HepG2 (cell line): ENCODE data around the gene ISCA1. TPM values are rescaled to one million over a fixed set of nuclear protein-coding genes. Genes with fewer than 3 reads are reported as not detected.
A peak's percentile ranks its signal among the peaks of the same experiment; 100 is the strongest.

Experiments
- CREB3 ChIP-seq: sonication (generic); formaldehyde crosslinking; IDR thresholded peaks from 2 replicates; pipeline ENCODE4 v1.5.0; 2020; ENCODE audit warnings: missing genetic modification reagents
- ETV5 ChIP-seq: IDR thresholded peaks from 2 replicates; pipeline ENCODE4 v1.6.1; 2018; ENCODE audit warnings: missing biosample characterization, missing genetic modification reagents, inconsistent platforms, borderline replicate concordance
- HDAC6 ChIP-seq: fragments of 200-600 bp; sonication (generic); IDR thresholded peaks from 2 replicates; pipeline ENCODE4 v1.7.0; 2017; ENCODE audit warnings: mild to moderate bottlenecking, antibody characterized with exemption, low read length, low read depth
- HIC2 ChIP-seq: sonication (generic); formaldehyde crosslinking; IDR thresholded peaks from 2 replicates; pipeline ENCODE4 v1.9.0; 2022; ENCODE audit warnings: low read depth, missing genetic modification reagents
- LBX2 ChIP-seq: sonication (generic); formaldehyde crosslinking; IDR thresholded peaks from 2 replicates; pipeline ENCODE4 v1.5.0; 2020; ENCODE audit warnings: missing genetic modification reagents, mild to moderate bottlenecking, borderline replicate concordance
- MLXIP ChIP-seq: sonication (generic); formaldehyde crosslinking; IDR thresholded peaks from 2 replicates; pipeline ENCODE4 v1.9.0; 2021; ENCODE audit warnings: missing genetic modification reagents, borderline replicate concordance
- MXD3 ChIP-seq: IDR thresholded peaks from 2 replicates; pipeline ENCODE4 v1.6.1; 2016; ENCODE audit warnings: mild to moderate bottlenecking, missing biosample characterization, missing genetic modification reagents
- PCBP2 ChIP-seq: fragments of 200-400 bp; formaldehyde crosslinking; optimal IDR thresholded peaks from 2 replicates; pipeline ENCODE3; 2018; ENCODE audit warnings: low read length, low read depth; ENCODE audit not compliant: poor library complexity, severe bottlenecking
- PHF20 ChIP-seq: sonication (generic); formaldehyde crosslinking; IDR thresholded peaks from 2 replicates; pipeline ENCODE4 v1.5.0; 2020; ENCODE audit warnings: mild to moderate bottlenecking, missing genetic modification reagents
- PLRG1 ChIP-seq: fragments of 450-650 bp; conservative IDR thresholded peaks from 2 replicates; pipeline ENCODE4 v1.6.1; 2016
- SMARCC2 ChIP-seq: fragments of 450-650 bp; IDR thresholded peaks from 2 replicates; pipeline ENCODE4 v1.6.1; 2017; ENCODE audit warnings: antibody characterized with exemption, mild to moderate bottlenecking
- TFE3 ChIP-seq: IDR thresholded peaks from 2 replicates; pipeline ENCODE4 v1.6.1; 2016
- ZBTB39 ChIP-seq: sonication (generic); formaldehyde crosslinking; IDR thresholded peaks from 2 replicates; pipeline ENCODE4 v1.5.0; 2020; ENCODE audit warnings: missing genetic modification reagents
- ZC3H13 ChIP-seq: sonication (generic); formaldehyde crosslinking; IDR thresholded peaks from 2 replicates; pipeline ENCODE4 v1.8.1; 2023; ENCODE audit warnings: mild to moderate bottlenecking, missing genetic modification reagents, moderate library complexity
- ZNF30 ChIP-seq: sonication (generic); formaldehyde crosslinking; IDR thresholded peaks from 2 replicates; pipeline ENCODE4 v1.5.0; 2020; ENCODE audit warnings: mild to moderate bottlenecking, missing genetic modification reagents
- ZNF326 ChIP-seq: sonication (generic); formaldehyde crosslinking; IDR thresholded peaks from 2 replicates; pipeline ENCODE4 v1.4.0; 2020; ENCODE audit warnings: missing genetic modification reagents, borderline replicate concordance
- ZNF552 ChIP-seq: sonication (generic); formaldehyde crosslinking; IDR thresholded peaks from 2 replicates; pipeline ENCODE4 v1.9.0; 2022; ENCODE audit warnings: missing genetic modification reagents, mild to moderate bottlenecking, borderline replicate concordance
- ZSCAN22 ChIP-seq: sonication (generic); formaldehyde crosslinking; IDR thresholded peaks from 2 replicates; pipeline ENCODE4 v1.4.0; 2020; ENCODE audit warnings: mild to moderate bottlenecking, missing genetic modification reagents
- polyA plus RNA-seq, 8 experiments: library from polyadenylated mRNA; depleted of rRNA in 3 of 8; stranded (reverse) in 7 of 8; unstranded in 1 of 8; fragments of >200 nt; fragmentation: Illumina TruSeq in 4 of 8; extraction: Trizol in 4 of 8; gene quantifications; 2 replicates each; pipeline versions ENCODE4 v1.2.1 to v1.2.3, GENCODE V29; 2011 to 2016; ENCODE audit warnings: low read depth in 4 of 8, missing spikeins in 1 of 8, mixed read lengths in 1 of 8; ENCODE audit not compliant: insufficient read depth in 1 of 8
- total RNA-seq, 5 experiments: library from RNA; depleted of rRNA; stranded (reverse); fragments of >200 nt; fragmentation: Illumina TruSeq; extraction: Trizol; gene quantifications; 2 replicates each; pipeline ENCODE4 v1.2.3, GENCODE V29; 2016; ENCODE audit warnings: low read depth in 1 of 5

Gene ISCA1
- total and polyA plus RNA-seq, 2 of the 13 experiments (the other 11 are each of a cell fraction or from before 2014, with no cell fraction given), result 29.2 to 40.9 TPM

GRCh38 chr9:86282077-86282978 is at the start of gene ISCA1 (continued):
- TF ChIP-seq ZBTB39 (no peak), PLRG1 (no peak), MXD3 (CRISPR knock-in tag) (peak; percentile 65), ZNF552 (CRISPR knock-in tag) (peak; percentile 84; the same call in 1 of the 2 replicates), PHF20 (peak; percentile 45; the same call in 1 of the 2 replicates), ETV5 (CRISPR knock-in tag) (peak; percentile 42), TFE3 (CRISPR knock-in tag) (no peak; the same call in 1 of the 2 replicates), SMARCC2 (no peak), MLXIP (CRISPR knock-in tag) (no peak), ZC3H13 (CRISPR knock-in tag) (no peak), ZSCAN22 (CRISPR knock-in tag) (peak; percentile 80; the same call in 1 of the 2 replicates), HDAC6 (no peak), ZNF326 (CRISPR knock-in tag) (no peak), LBX2 (CRISPR knock-in tag) (no peak), PCBP2 (no peak), HIC2 (CRISPR knock-in tag) (no peak), CREB3 (CRISPR knock-in tag) (no peak; the same call in 1 of the 2 replicates), ZNF30 (CRISPR knock-in tag) (no peak)
